GDM1 (cell line): ENCODE results near the gene CCNT2.
"Not testable (repeated sequence)": the region's sequence is repeated elsewhere in the genome, so short reads cannot be mapped to it uniquely, and the experiment has no call there.

ENCODE experiments used
- DNase-seq: peaks from one replicate; lab custom pipeline; 2025; lab: John Stamatoyannopoulos, UW

CCNT2 gene

DNA sequence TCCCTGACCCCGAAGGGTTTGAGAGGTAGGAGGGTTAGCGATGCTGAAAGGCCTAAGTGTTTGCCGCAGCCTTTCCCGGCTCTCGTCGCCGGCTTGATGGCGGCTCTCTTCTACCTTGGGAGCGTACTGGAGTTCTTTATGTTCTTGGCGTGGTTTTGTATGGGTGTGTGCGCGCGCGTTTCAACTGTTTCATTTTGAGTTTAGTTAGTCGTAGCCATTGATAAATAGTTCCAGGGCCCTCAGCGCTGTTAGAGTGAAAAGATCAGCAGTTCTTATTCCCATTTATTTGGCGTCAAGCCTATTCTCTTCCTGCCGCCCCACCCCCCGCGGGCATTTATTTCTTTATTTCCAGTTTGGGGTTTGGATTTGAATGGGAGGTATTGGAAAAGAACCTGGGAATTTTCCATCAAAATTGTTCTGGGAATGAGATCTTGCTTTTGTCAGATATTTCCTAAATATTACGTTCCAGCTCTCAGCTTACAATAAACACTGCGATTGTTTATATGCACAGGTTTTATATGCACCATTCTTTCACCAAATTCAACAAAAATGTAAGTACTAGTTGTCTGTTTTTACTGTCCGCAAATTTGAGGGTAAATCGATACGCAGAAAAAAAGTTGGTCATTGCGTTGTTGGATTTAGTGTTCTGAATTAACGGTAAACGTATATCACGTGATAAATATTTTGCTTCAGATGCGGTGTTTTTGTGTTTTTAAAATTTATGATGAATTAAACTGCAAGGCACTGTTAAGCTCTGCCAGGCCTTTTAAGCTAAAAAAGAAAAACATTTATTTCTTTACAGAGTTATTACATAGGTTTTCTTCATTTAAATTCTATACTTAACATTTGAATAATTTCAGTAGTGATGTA is 954 bp downstream of the CCNT2 start:
- DNase-seq: no peak

DNA sequence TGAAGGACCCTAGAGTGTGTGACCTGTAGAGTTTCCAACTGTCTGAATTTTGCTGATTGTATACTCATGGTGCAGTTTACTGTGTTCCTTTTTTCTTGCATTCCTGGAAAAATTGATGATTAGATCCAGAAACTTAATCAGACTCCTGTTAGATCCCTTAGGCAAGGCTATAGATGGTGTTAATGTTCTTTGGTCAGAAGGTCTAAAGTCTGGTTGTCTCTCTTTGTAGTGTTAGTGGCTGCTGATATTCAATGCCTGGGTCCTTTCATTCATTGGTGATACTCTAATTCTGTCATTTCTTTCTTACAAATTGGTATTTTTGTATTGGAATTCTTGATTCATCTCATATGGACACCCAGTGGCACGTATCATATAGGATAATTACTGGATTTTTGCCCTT is 6.3 kb downstream of the CCNT2 start:
- no peak for DNase-seq

DNA sequence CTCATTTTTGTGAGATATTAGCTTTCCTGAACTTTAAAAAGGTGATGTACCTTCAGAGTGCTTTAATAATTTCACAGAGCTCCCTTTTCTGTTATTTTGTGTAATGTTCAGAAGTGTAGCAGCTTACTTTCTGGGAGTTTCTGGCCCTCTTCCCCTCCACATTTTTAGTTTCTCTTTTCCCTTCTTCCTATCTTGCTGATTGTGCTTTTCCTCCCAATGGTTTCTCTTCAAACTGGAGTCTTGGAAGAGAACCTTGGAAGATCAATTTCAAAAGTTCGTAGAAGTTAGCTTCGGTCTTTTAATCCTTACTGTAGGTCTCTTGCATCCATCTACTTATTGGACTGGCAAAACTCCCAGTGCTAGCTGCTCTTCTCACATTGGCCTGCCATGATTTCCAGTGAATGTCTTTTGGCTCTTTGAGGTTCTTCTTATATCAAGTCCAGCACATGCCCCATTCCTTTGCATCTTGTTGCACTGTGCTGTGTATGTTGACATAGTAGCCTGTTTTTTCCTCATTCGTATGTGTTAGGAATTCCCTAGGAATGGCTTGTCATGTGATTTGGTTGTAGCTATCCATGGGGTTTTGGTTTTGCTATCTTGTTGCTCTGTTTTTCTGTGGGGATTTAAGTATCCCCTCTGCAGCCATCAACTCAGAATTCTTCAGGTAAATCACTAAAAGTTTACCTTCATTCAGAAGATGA is 7.8 kb downstream of the CCNT2 start:
- no peak for DNase-seq

- DNase-seq: no peak
These were observed 8.6 kb downstream of the CCNT2 start for GRCh38 chr2:134927195-134927594.

DNA sequence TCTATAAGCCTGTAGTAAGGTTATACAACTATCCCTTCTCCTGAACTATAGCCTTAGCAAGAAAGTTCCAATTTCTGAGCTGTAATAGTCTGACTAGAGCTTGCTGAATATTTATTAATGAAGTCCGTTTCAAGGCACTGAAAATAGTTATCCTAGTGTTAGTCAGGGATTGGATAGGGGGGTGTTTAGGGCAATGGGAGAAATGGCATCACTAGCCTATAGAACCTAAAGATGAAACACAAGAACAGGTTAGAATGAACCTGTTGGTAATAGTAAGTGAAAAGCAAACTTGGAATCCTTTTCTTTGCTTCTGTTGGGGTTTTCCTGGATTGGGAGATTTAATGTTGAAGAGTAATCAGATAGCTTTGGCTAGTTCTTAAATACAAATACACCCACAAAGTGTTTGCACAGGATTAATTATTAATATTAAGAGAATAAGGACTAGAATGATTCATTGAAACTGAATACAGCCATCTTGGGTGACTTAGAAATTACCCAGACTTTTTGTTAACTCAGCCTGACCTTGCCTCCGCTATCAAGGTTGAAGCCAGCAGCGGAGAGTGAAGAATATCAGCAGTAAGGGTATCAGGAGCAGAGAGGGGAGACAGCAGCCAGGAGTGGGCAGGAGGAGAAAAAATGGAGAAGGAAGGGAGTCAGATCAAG is 14.4 kb downstream of the CCNT2 start:
- no peak for DNase-seq

GRCh38 chr2:134933732-134934131 is 15.1 kb downstream of the CCNT2 start:
- DNase-seq: no peak

DNA sequence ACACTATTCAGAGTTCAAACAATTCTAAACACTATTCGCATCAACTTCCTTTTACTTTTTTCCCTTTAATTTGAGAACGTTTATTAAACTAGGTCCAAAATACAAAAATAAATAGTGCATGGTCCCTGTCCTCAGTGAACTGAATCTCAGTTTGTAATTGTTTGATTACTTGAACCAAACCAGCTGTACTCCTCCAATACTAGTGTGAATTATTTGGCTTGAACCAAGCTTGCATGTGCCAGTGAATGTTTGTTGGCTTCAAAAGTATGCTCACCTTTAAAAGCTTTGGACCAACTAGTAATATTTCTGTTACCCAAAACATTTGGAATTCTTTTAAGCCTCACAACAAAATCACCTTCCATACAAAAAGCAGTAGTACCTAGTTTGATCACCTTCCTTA is 15.5 kb downstream of the CCNT2 start:
- DNase-seq: no peak

DNA sequence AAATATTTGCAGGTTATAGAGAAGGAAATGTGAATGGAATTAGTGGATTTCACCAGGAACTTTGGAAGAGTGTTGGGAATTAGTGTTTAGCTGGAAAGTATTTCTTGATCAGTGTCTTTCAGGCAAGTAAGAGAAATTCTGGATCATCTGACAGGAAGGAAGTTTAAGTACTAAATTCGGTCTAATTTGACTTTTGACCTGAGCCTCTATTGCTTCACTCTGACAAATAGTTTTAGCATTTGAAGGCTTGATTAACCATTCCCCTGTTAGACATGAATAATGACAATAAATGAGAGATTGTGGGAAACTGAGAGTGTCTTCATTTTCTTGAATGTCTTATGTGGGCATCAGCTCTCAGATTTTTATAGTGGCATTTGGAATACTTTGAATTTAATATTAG is 16.0 kb downstream of the CCNT2 start:
- no peak for DNase-seq

DNA sequence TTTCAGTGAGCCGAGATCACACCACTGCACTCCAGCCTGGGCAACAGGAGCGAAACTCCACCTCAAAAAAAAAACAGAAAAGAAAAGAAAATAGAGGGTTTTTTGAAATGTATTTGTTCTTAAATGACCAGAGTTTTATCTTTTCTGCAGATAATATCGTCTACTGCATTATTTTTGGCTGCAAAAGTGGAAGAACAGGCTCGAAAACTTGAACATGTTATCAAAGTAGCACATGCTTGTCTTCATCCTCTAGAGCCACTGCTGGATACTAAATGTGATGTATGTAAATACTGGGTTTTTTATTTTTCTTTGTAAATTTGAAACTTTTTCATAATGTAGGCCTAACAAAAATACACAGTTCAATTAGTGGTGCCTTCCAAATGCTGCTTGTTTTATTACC is 18.1 kb downstream of the CCNT2 start:
- DNase-seq: no peak

- DNase-seq: no peak
These were observed 24.9 kb downstream of the CCNT2 start for GRCh38 chr2:134943540-134943939.

- no peak for DNase-seq
These were observed 26.4 kb downstream of the CCNT2 start for GRCh38 chr2:134944975-134945374.

GRCh38 chr2:134946073-134946472 is 27.5 kb downstream of the CCNT2 start:
- DNase-seq: no peak

DNA sequence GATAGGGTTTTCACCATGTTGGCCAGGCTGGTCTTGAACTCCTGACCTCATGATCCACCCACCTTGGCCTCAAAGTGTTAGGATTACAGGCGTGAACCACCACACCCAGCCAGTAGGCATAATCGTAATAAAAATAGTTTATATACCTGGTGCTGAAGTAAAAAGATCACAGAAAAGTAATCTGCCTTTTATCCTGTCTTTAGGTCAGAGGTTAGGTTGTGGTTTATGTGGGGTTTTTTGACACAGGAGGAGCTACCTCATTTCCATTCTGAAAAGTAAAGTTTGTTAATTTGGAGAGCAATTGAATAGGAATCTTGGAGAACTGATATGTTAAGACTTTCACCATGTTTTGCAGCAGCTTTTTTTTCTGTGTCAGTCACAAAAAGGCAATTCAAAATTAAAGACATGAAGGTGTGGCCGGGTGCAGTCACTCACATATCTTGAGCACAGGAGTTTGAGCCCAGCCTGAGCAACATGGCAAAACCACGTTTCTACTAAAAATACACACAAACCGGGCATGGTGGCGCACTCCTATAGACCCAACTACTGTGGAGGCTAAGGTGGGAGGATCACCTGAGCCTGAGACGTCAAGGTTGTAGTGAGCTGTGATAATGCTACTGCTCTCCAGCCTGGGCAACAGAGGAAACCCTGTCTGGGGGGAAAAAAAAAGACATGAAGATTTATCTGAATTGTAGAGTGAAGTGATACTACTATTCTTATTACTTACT is 31.5 kb downstream of the CCNT2 start:
- DNase-seq: no peak

DNA sequence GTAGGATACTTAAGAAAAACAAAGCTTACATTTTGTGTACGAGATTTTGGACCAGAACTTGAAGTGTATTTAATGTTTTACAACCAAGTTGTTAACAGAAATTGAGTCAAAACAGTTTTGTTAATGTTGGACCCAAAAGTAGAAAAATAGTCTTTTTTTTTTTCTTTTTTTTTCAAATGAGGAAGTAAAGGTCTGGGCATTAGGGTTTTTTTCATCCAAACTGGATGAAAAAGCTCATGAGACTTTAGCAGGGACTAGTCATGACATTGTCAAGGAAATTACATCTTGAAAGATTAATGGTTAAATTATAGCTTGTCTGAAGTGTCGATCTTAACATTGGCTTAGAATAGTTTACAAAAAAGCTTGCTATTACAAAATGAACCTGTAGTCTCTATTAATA is 32.3 kb downstream of the CCNT2 start:
- DNase-seq: no peak

GRCh38 chr2:134952608-134953007 is 34.0 kb downstream of the CCNT2 start:
- DNase-seq: no peak

- DNase-seq: no peak
These were observed 35.4 kb downstream of the CCNT2 start for GRCh38 chr2:134954065-134954464.

DNA sequence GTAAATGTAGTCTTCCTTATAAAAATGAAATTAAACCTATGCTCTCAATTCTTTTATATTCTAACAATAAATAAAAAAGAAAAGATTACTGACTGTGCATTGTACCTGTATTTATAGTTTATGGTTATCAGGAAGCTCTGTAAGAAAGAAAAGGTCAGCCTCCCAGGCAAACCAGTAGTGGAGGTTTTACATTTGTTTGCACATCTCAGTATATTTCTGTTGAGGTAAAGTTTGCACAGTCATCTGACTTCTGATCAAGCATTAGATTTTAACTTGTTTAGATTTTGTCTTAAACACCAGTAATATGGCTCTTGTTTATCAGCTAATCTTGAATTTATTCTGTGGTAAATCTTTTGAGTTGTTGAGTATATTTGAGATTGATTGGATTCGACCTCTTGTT is 37.1 kb downstream of the CCNT2 start:
- DNase-seq: no peak

DNA sequence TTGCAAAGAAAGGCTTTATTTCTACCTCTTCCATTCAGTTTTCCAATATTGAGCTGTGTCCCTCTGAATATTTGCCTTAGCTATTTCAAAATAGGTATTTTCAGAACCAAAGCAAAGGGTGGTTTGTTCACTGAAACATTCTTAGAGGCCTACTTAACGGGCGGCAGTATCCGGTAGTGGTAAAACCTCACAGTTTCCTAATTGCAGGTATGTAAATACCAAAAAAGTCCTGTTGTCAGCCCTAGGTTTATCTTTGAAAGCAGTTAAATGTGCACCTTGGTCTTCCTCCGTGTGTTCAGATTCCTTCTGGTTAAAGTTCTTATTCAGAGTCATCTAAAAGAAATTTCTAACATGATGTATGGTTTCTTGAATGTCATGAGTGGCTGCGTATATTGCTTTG is 38.9 kb downstream of the CCNT2 start:
- no peak for DNase-seq

GRCh38 chr2:134967166-134967565 is 48.5 kb downstream of the CCNT2 start:
- DNase-seq: not testable (repeated sequence)

DNA sequence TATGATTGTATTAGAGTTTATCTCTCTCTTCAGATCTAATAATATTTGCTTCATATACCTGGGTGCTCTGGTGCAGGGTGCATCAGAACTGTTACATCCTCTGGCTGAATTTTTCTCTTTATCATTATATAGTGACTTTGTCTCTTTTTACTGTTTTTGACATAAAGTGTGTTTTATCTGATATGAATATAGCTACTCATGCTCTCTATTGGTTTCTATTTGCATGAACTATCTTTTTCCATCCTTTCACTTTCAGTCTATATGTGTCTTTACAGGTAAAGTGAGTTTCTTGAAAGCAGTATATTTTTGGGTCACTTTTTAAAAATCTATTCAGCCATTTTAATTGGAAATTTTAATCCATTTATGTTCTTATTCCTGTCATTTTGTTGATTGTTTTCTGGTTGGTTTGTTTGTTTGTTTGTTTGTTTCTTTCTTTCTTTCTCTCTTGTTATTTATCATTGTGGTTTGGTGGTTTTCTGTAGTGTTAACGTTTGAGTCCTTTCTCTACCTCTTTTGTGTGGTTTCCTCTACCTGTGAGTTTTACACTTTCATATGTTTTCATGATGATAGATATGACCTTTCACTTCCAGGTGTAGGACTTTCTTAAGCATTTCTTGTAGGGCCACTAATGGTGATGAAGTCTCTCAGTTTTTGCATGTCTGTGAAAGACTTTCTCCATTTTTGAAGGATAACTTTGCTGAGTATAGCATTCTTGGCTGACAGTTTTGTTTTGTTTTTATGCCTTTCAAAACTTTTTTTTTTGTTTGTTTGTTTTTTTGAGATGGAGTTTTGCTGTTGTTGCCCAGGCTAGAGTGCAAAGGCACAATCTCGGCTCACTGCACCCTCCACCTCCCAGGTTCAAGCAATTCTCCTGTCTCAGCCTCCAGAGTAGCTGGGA is 54.9 kb downstream of the CCNT2 start:
- no peak for DNase-seq

- DNase-seq: no peak
These were observed 56.8 kb downstream of the CCNT2 start for GRCh38 chr2:134975281-134976009.
